ENCODE measurements around the gene ATP8B2. TPM values are rescaled to one million over a fixed set of nuclear protein-coding genes. Genes with fewer than 3 reads are reported as not detected.

Gene ATP8B2
- total and polyA plus RNA-seq, 7 donors = 0.92 to 64.3 (median 53.1) TPM

DNA sequence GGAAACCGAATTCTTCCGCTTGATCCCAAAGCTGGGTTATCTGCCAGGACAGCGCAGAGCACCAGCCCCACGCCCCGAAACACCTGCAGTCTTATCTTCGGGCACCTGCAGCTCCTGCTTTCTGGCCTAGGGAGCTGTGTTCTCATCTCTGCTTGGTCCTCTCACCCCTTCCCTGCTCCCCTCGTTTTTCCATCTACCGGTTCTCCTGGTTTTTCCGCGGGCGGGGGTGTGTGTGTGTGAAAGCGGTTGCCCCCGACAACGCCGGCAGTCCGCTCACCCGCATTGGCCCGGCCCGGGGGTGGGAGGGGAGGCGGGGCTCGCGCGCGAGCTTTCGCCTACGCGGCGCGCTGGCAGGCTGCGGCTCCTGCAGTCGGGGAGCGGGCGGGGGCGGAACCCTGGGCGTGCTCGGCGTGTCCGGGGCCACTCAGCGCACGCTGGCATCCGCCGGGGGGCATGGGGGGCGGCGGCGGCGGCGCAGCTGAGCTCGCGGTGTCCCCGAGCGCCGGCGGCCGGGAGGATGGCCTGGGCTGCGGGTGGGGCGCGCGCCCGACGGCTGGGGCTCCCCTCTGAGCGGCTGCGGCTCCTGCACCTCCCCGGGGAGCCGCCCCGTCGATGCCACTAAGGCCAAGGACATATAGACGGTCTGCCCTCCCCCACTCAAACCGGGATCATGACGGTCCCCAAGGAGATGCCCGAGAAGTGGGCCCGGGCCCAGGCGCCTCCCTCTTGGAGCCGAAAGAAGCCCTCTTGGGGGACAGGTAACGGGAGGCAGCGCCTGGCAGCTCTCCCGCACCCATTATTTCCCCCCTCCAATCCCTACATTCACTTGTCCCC, 3.2 kb downstream of the ATP8B2 start:
- H3K4me3 ChIP-seq = peak overlapping the region; percentile 24 to 58 (median 54)
- H3K36me3 ChIP-seq = peaks cover 5 to 35% (median 25%) of the 10 kb centered on the region in 4 donors
- TF ChIP-seq, protein P1, sequence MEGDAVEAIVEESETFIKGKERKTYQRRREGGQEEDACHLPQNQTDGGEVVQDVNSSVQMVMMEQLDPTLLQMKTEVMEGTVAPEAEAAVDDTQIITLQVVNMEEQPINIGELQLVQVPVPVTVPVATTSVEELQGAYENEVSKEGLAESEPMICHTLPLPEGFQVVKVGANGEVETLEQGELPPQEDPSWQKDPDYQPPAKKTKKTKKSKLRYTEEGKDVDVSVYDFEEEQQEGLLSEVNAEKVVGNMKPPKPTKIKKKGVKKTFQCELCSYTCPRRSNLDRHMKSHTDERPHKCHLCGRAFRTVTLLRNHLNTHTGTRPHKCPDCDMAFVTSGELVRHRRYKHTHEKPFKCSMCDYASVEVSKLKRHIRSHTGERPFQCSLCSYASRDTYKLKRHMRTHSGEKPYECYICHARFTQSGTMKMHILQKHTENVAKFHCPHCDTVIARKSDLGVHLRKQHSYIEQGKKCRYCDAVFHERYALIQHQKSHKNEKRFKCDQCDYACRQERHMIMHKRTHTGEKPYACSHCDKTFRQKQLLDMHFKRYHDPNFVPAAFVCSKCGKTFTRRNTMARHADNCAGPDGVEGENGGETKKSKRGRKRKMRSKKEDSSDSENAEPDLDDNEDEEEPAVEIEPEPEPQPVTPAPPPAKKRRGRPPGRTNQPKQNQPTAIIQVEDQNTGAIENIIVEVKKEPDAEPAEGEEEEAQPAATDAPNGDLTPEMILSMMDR (IDR thresholded peaks at IDR 0.05) = no peak
- TF ChIP-seq POLR2AphosphoS5 (IDR thresholded peaks at IDR 0.05) (peak in 2 of 4 donors; percentile 36 to 39), EP300 (IDR thresholded peaks at IDR 0.05) (no peak), POLR2A (IDR thresholded peaks at IDR 0.05) (no peak)
- no peaks in the 10 kb centered on the region for H3K27me3 ChIP-seq
- intact Hi-C loops (cut with DNase I) = loop anchor here (5.0 kb wide), 2 partner anchors 109 to 229 kb away; partner anchors contain the start of gene UBE2Q1
- peak; percentile 94 for DNase-seq
- H3K9me3 ChIP-seq = no peaks in the 10 kb centered on the region
- H3K27ac ChIP-seq = peak overlapping the region; percentile 93 to 98 (median 96)
- H3K4me1 ChIP-seq = peaks cover 0 to 52% (median 41%) of the 10 kb centered on the region in 4 donors
- WGBS, 2 donors = 3 to 5% methylated on average over 76 of the region's 76 CpGs

DNA sequence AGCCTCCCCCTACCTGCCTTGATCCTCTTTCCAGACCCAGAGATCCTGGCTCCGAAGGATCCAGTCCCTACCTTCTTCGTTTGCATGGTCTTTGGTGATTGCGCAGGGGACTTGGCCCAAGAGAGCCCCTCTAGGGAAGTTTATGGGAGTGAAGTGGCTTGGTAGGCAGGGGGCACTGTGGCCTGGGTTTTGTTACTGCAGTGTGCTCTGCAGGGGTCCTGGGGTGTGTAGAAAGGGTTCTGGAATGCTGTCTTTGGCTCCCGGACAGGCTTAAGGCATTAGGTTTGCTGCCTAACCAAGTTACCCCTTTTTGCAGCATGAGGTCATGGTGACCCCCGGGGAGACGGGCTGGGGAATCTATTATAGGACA, 3.8 kb downstream of the ATP8B2 start:
- 51 to 73% methylated on average over 6 of the region's 6 CpGs for WGBS, 2 donors
- H3K4me3 ChIP-seq = peak overlapping the region in 3 of 4 donors; percentile 52 to 58 (median 56)
- no peaks in the 10 kb centered on the region for H3K27me3 ChIP-seq
- intact Hi-C loops (cut with DNase I) = loop anchor here (5.0 kb wide), 2 partner anchors 108 to 228 kb away; partner anchors contain the start of gene UBE2Q1
- no peak for DNase-seq
- H3K27ac ChIP-seq = peak overlapping the region; percentile 93 to 98 (median 96)
- no peaks in the 10 kb centered on the region for H3K9me3 ChIP-seq
- H3K4me1 ChIP-seq = peaks cover 0 to 55% (median 46%) of the 10 kb centered on the region in 4 donors
- TF ChIP-seq POLR2A (IDR thresholded peaks at IDR 0.05) (no peak), EP300 (IDR thresholded peaks at IDR 0.05) (no peak), POLR2AphosphoS5 (IDR thresholded peaks at IDR 0.05) (no peak)
- TF ChIP-seq, protein P1 (IDR thresholded peaks at IDR 0.05) = no peak
- peaks cover 5 to 41% (median 29%) of the 10 kb centered on the region in 4 donors for H3K36me3 ChIP-seq

DNA sequence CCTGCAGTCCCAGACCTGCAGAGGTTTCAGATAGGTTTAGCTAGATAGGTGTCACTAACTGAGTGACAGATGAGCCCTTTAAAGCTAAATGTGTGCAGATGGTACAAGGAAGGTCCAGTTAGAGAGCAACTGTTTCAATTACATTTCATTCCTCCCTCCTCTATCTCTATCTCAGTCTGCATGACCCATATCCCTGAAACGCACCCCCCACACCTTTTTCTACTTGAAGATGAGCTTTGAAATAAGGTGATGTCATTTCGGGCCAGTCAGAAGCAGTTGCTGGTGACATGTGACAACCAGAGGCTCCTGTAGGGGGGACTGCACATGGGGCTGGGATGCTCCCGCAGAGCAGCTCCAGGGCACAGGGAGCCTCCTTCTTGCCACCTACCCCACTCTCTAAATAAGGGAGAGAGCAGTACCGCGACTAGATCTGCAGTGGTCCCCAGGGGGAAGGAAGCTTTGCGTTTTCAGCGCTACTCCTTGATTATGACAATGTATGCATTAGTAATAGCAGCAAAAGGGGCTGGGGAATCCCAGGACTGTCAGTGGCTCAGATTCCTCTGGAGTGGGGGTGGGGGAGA, 4.3 kb downstream of the ATP8B2 start:
- Histone ChIP-seq H3K27ac (peak overlapping the region; percentile 93 to 98 (median 96)), H3K4me1 (peaks cover 0 to 55% (median 48%) of the 10 kb centered on the region in 4 donors), H3K27me3 (no peaks in the 10 kb centered on the region), H3K9me3 (no peaks in the 10 kb centered on the region), H3K36me3 (peaks cover 5 to 45% (median 33%) of the 10 kb centered on the region in 4 donors), H3K4me3 (no peak overlapping the region)
- intact Hi-C loops (cut with DNase I) = loop anchor here (5.0 kb wide), 3 partner anchors 73 to 228 kb away; partner anchors contain the start of gene UBE2Q1
- TF ChIP-seq POLR2A (IDR thresholded peaks at IDR 0.05) = no peak
- TF ChIP-seq POLR2AphosphoS5 (IDR thresholded peaks at IDR 0.05) = no peak
- TF ChIP-seq EP300 (IDR thresholded peaks at IDR 0.05) = no peak
- TF ChIP-seq, protein P1 (IDR thresholded peaks at IDR 0.05) = no peak
- no peak for DNase-seq
- 69 to 78% methylated on average over 7 of the region's 7 CpGs for WGBS, 2 donors

DNA sequence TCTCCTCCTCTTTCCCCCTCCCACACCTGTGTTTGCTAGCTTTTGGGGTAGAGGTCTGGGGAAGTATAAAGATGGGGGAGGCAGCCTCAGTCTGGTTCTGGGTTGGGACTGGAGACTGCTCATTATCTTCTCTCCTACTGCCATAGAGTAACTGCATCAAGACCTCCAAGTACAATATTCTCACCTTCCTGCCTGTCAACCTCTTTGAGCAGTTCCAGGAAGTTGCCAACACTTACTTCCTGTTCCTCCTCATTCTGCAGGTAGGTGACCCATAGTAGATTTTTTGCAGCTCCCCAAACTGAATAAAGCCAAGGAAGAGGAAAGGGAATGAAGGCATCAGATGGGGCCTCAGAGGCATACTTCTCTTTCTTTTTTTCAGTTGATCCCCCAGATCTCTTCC, 5.3 kb downstream of the ATP8B2 start:
- H3K4me3 ChIP-seq = no peak overlapping the region
- H3K36me3 ChIP-seq = peaks cover 5 to 45% (median 33%) of the 10 kb centered on the region in 4 donors
- DNase-seq = no peak
- no peaks in the 10 kb centered on the region for H3K27me3 ChIP-seq
- TF ChIP-seq EP300 (IDR thresholded peaks at IDR 0.05) (no peak), POLR2AphosphoS5 (IDR thresholded peaks at IDR 0.05) (no peak)
- intact Hi-C loops (cut with DNase I) = loop anchor here (5.0 kb wide), 1 partner anchor 72 kb away; no protein-coding TSS in a partner anchor
- peak overlapping the region in 1 of 4 donors; percentile 98 for H3K27ac ChIP-seq
- peaks cover 0 to 59% (median 51%) of the 10 kb centered on the region in 4 donors for H3K4me1 ChIP-seq
- no peaks in the 10 kb centered on the region for H3K9me3 ChIP-seq
